Measurements from ENCODE around the gene KLHL17. TPM values are rescaled to one million over a fixed set of nuclear protein-coding genes. Genes with fewer than 3 reads are reported as not detected.

KLHL17 gene
- total RNA-seq, 6 experiments from 2014 or later, result 12.2 to 17.5 (median 13.2) TPM

- H3K27ac Mint-ChIP-seq, result no peak overlapping the region
- TF ChIP-seq CTCF (IDR thresholded peaks at IDR 0.05), result no peak
- no peak for DNase-seq
- no peaks in the 10 kb centered on the region for H3K36me3 Mint-ChIP-seq (ENCODE audit: low read depth)
- no peaks in the 10 kb centered on the region for H3K9me3 Mint-ChIP-seq
- H3K4me1 Mint-ChIP-seq (ENCODE audit: low read depth), result no peaks in the 10 kb centered on the region
- no peak overlapping the region for H3K4me3 Mint-ChIP-seq
- H3K27me3 Mint-ChIP-seq (ENCODE audit: insufficient read depth), result no peaks in the 10 kb centered on the region
Measured at GRCh38 chr1:970242-970972, 10.0 kb downstream of the KLHL17 start.

- Mint-ChIP-seq H3K27ac (no peak overlapping the region), H3K4me1 (ENCODE audit: low read depth) (no peaks in the 10 kb centered on the region), H3K36me3 (ENCODE audit: low read depth) (no peaks in the 10 kb centered on the region), H3K4me3 (no peak overlapping the region), H3K9me3 (no peaks in the 10 kb centered on the region), H3K27me3 (ENCODE audit: insufficient read depth) (no peaks in the 10 kb centered on the region)
- no peak for TF ChIP-seq CTCF (IDR thresholded peaks at IDR 0.05)
- no peak for DNase-seq
Measured at GRCh38 chr1:970973-971730, 10.8 kb downstream of the KLHL17 start.

- Mint-ChIP-seq H3K4me3 (no peak overlapping the region), H3K36me3 (ENCODE audit: low read depth) (no peaks in the 10 kb centered on the region), H3K27ac (no peak overlapping the region), H3K4me1 (ENCODE audit: low read depth) (no peaks in the 10 kb centered on the region), H3K9me3 (no peaks in the 10 kb centered on the region), H3K27me3 (ENCODE audit: insufficient read depth) (no peaks in the 10 kb centered on the region)
- no peak for DNase-seq
- no peak for TF ChIP-seq CTCF (IDR thresholded peaks at IDR 0.05)
Measured at GRCh38 chr1:971751-972506, 11.5 kb downstream of the KLHL17 start.

GRCh38 chr1:972726-973458, 12.5 kb downstream of the KLHL17 start:
- no peaks in the 10 kb centered on the region for H3K27me3 Mint-ChIP-seq (ENCODE audit: insufficient read depth)
- H3K4me3 Mint-ChIP-seq, result no peak overlapping the region
- H3K36me3 Mint-ChIP-seq (ENCODE audit: low read depth), result no peaks in the 10 kb centered on the region
- H3K27ac Mint-ChIP-seq, result no peak overlapping the region
- H3K9me3 Mint-ChIP-seq, result no peaks in the 10 kb centered on the region
- TF ChIP-seq CTCF (IDR thresholded peaks at IDR 0.05), result no peak
- no peak for DNase-seq
- H3K4me1 Mint-ChIP-seq (ENCODE audit: low read depth), result no peaks in the 10 kb centered on the region
